IMR-90 (cell line): Measurements from ENCODE around the gene C1QL4. TPM values are rescaled to one million over a fixed set of nuclear protein-coding genes. Genes with fewer than 3 reads are reported as not detected.

Experiments used
- ATAC-seq: fragments of 200-7000 bp; cut with Tn5 transposase; 2 replicates; pipeline ENCODE4 v1.9.1; 2020; ENCODE audit warnings: low read depth, mild to moderate bottlenecking, moderate library complexity
- BruUV-seq: library from RNA; stranded (reverse); fragments of 400-500 nt; replicated peaks from 2 replicates; lab custom pipeline; 2021; lab: Mats Ljungman, UMichigan
- CTCF ChIA-PET: fragments of 300-600 bp; formaldehyde crosslinking; extraction: SDS; loops from one replicate; lab custom pipeline; 2021; ENCODE audit warnings: antibody characterized with exemption; lab: Yijun Ruan, JAX
- POLR2A ChIA-PET: fragments of 300-600 bp; sonication (Branson Sonifier 250); formaldehyde crosslinking; loops from one replicate; lab custom pipeline; 2022; ENCODE audit warnings: antibody characterized with exemption; ENCODE audit not compliant: unreplicated experiment; lab: Charles Lee
- DNase-seq: peaks from one replicate; pipeline ENCODE4 v3.0.0; 2013
- H2AFZ ChIP-seq: replicated peaks from 2 replicates; pipeline ENCODE3; 2013; ENCODE audit warnings: low read length, mild to moderate bottlenecking; ENCODE audit not compliant: poor library complexity
- H2AK5ac ChIP-seq: 2 replicates; pipeline ENCODE4 v1.6.1; 2013; ENCODE audit warnings: low read depth, low read length, inconsistent platforms
- H2AK9ac ChIP-seq: replicated peaks from 2 replicates; pipeline ENCODE3; 2013; ENCODE audit warnings: mild to moderate bottlenecking, low read depth, low read length, moderate library complexity; ENCODE audit not compliant: poor library complexity
- H2BK120ac ChIP-seq: 2 replicates; pipeline ENCODE4 v1.6.1; 2013; ENCODE audit warnings: low read depth, low read length, inconsistent platforms
- H2BK15ac ChIP-seq: 3 replicates; pipeline ENCODE4 v1.6.1; 2013; ENCODE audit warnings: low read depth, low read length, inconsistent platforms
- H2BK20ac ChIP-seq: 2 replicates; pipeline ENCODE4 v1.6.1; 2013; ENCODE audit warnings: low read depth, mild to moderate bottlenecking, inconsistent platforms, low read length, moderate library complexity
- H2BK5ac ChIP-seq: 2 replicates; pipeline ENCODE4 v1.6.1; 2013; ENCODE audit warnings: mild to moderate bottlenecking, low read depth, low read length, inconsistent platforms; ENCODE audit not compliant: poor library complexity, severe bottlenecking
- H3K14ac ChIP-seq: replicated peaks from 2 replicates; pipeline ENCODE4 v1.6.1; 2013; ENCODE audit warnings: low read depth, low read length, inconsistent platforms
- H3K18ac ChIP-seq: 2 replicates; pipeline ENCODE4 v1.6.1; 2013; ENCODE audit warnings: low read depth, low read length, control low read depth
- H3K23ac ChIP-seq: 2 replicates; pipeline ENCODE4 v1.6.1; 2013; ENCODE audit warnings: low read depth, low read length, inconsistent platforms
- H3K27ac ChIP-seq: 2 replicates; pipeline ENCODE4 v1.5.1; 2013; ENCODE audit warnings: mild to moderate bottlenecking, control low read depth, low read length; ENCODE audit not compliant: insufficient read depth
- H3K27me3 ChIP-seq: 2 replicates; pipeline ENCODE4 v1.6.1; 2013; ENCODE audit warnings: low read length; ENCODE audit not compliant: control insufficient read depth, insufficient read depth
- H3K36me3 ChIP-seq: 2 replicates; pipeline ENCODE4 v1.6.1; 2013; ENCODE audit warnings: low read length, mixed read lengths; ENCODE audit not compliant: control insufficient read depth, insufficient read depth
- H3K4ac ChIP-seq: 2 replicates; pipeline ENCODE4 v1.6.1; 2013; ENCODE audit warnings: low read depth, low read length, inconsistent platforms
- H3K4me1 ChIP-seq: 2 replicates; pipeline ENCODE4 v1.6.1; 2013; ENCODE audit warnings: low read length, mixed read lengths; ENCODE audit not compliant: control insufficient read depth, insufficient read depth
- H3K4me2 ChIP-seq: 2 replicates; pipeline ENCODE4 v1.6.1; 2013; ENCODE audit warnings: low read depth, mild to moderate bottlenecking, control low read depth, low read length, moderate library complexity
- H3K4me3 ChIP-seq: 2 replicates; pipeline ENCODE4 v1.5.1; 2013; ENCODE audit warnings: low read depth, mild to moderate bottlenecking, control low read depth, low read length, moderate library complexity; ENCODE audit not compliant: insufficient read depth
- H3K56ac ChIP-seq: 2 replicates; pipeline ENCODE4 v1.6.1; 2013; ENCODE audit warnings: low read length, inconsistent platforms; ENCODE audit not compliant: insufficient read depth; ENCODE audit errors: extremely low read depth
- H3K79me1 ChIP-seq, 2 experiments: 2 replicates each; pipeline ENCODE4 v1.6.1; 2013; ENCODE audit warnings: low read length in 2 of 2, inconsistent platforms in 1 of 2, low read depth in 1 of 2
- H3K9ac ChIP-seq: 2 replicates; pipeline ENCODE4 v1.6.1; 2013; ENCODE audit warnings: low read depth, low read length, control low read depth
- H3K9me1 ChIP-seq: 2 replicates; pipeline ENCODE4 v1.6.1; 2013; ENCODE audit warnings: low read length, inconsistent platforms; ENCODE audit not compliant: insufficient read depth
- H3K9me3 ChIP-seq: 2 replicates; pipeline ENCODE4 v1.6.1; 2013; ENCODE audit warnings: low read length; ENCODE audit not compliant: control insufficient read depth, insufficient read depth
- H4K20me1 ChIP-seq: 2 replicates; pipeline ENCODE4 v1.6.1; 2013; ENCODE audit warnings: low read length, inconsistent platforms; ENCODE audit not compliant: insufficient read depth
- H4K5ac ChIP-seq: 2 replicates; pipeline ENCODE4 v1.6.1; 2013; ENCODE audit warnings: mild to moderate bottlenecking, low read depth, low read length, control low read depth
- H4K8ac ChIP-seq, 2 experiments: 2 replicates each; pipeline ENCODE4 v1.6.1; 2013; ENCODE audit warnings: low read depth in 2 of 2, low read length in 2 of 2, control low read depth in 1 of 2, inconsistent platforms in 1 of 2
- H4K91ac ChIP-seq: 2 replicates; pipeline ENCODE4 v1.6.1; 2013; ENCODE audit warnings: low read depth, low read length, inconsistent platforms; ENCODE audit not compliant: insufficient read depth
- CHD1 ChIP-seq: IDR thresholded peaks from 2 replicates; pipeline ENCODE4 v1.6.1; 2012; ENCODE audit warnings: low read depth, low read length, improper control_type of control experiment
- FOS ChIP-seq: fragments of 150-350 bp; IDR thresholded peaks from 2 replicates; pipeline ENCODE4 v1.6.1; 2016; ENCODE audit warnings: low read depth, low read length
- MAFK ChIP-seq: IDR thresholded peaks from 2 replicates; pipeline ENCODE4 v1.6.1; 2012; ENCODE audit warnings: low read depth, low read length, improper control_type of control experiment
- MAZ ChIP-seq: IDR thresholded peaks from 2 replicates; pipeline ENCODE4 v1.6.1; 2012; ENCODE audit warnings: low read depth, mild to moderate bottlenecking, low read length, improper control_type of control experiment, moderate library complexity, borderline replicate concordance
- NFE2L2 ChIP-seq: fragments of 150-350 bp; IDR thresholded peaks from 2 replicates; pipeline ENCODE4 v1.6.1; 2016; ENCODE audit warnings: low read depth, mild to moderate bottlenecking, low read length
- RCOR1 ChIP-seq: IDR thresholded peaks from 2 replicates; pipeline ENCODE4 v1.6.1; 2012; ENCODE audit warnings: mild to moderate bottlenecking, low read length, improper control_type of control experiment; ENCODE audit not compliant: insufficient replicate concordance
- RFX5 ChIP-seq: IDR thresholded peaks from 2 replicates; pipeline ENCODE4 v1.8.0; 2012; ENCODE audit warnings: low read depth, mild to moderate bottlenecking, low read length, moderate library complexity
- SMC3 ChIP-seq: fragments of 150-350 bp; IDR thresholded peaks from 2 replicates; pipeline ENCODE4 v1.6.1; 2016; ENCODE audit warnings: low read depth, mild to moderate bottlenecking, antibody characterized with exemption, low read length, moderate library complexity
- WGBS, 2 experiments: methylation state at CpG; one replicate each; pipeline versions ENCODE4 v1.1.5 to v1.1.7; 2013; ENCODE audit warnings: missing lambda C conversion rate in 2 of 2; ENCODE audit not compliant: insufficient read length in 1 of 2; ENCODE audit errors: extremely low coverage in 2 of 2; 5-methylcytosine and 5-hydroxymethylcytosine counted together
- dilution Hi-C: fragments of 300-500 bp; cut with HindIII; formaldehyde crosslinking; loops from one replicate; pipeline ENCODE4 v1.14.3; 2018; ENCODE audit warnings: low sequenced_read_pairs; ENCODE audit not compliant: unreplicated experiment
- in situ Hi-C: fragments of 300-500 bp; cut with MboI; formaldehyde crosslinking; loops from 3 replicates; pipeline ENCODE4 v1.14.3; 2019; ENCODE audit warnings: low sequenced_read_pairs, inconsistent platforms, mixed read lengths
- intact Hi-C: fragments of 100-400 bp; cut with micrococcal nuclease; formaldehyde crosslinking; loops from 2 replicates; pipeline ENCODE4 v1.10.0; 2022
- polyA plus RNA-seq, 3 experiments: library from polyadenylated mRNA; depleted of rRNA; stranded (reverse); fragments of >200 nt; gene quantifications; 2 replicates each; pipeline ENCODE4 v1.2.3, GENCODE V29; 2012; ENCODE audit warnings: low replicate concordance in 1 of 3
- total RNA-seq: library from RNA; depleted of rRNA; stranded (reverse); fragments of >200 nt; gene quantifications from 2 replicates; pipeline ENCODE4 v1.2.3, GENCODE V29; 2012
- TF ChIP-seq, protein P1 (sequence below): fragments of 150-350 bp; IDR thresholded peaks from 2 replicates; pipeline ENCODE4 v1.6.1; 2016; ENCODE audit warnings: low read depth, mild to moderate bottlenecking, low read length, moderate library complexity, borderline replicate concordance
- TF ChIP-seq, protein P2 (sequence below): conservative IDR thresholded peaks from 2 replicates; pipeline ENCODE4 v1.5.1; 2012; ENCODE audit warnings: mild to moderate bottlenecking, low read depth, low read length, improper control_type of control experiment

C1QL4 gene
- total and polyA plus RNA-seq, 2 of the 4 experiments (the other 2 are of a cell fraction), result 0.18 to 0.46 TPM

- H2AFZ ChIP-seq, result no peak overlapping the region
- in situ Hi-C loops (no loop called here), dilution Hi-C loops (no loop called here), intact Hi-C loops (no loop called here)
- H3K27me3 ChIP-seq, result peaks cover 31% of the 10 kb centered on the region
- no peak overlapping the region for H3K23ac ChIP-seq
- BruUV-seq, result no TSS peak
- no peak overlapping the region for H3K14ac ChIP-seq
- WGBS, 2 experiments, result 100% methylated on average over 2 of the region's 5 CpGs; no CpG with 5 or more reads in 1 of the 2 experiments
- H3K4me1 ChIP-seq, result peaks cover 16% of the 10 kb centered on the region
- no peaks in the 10 kb centered on the region for H3K36me3 ChIP-seq
- H4K5ac ChIP-seq, result no peak overlapping the region
- H4K20me1 ChIP-seq, result 0 out of 2 replicates have a peak, but pooled peaks cover 4% of the 10 kb centered on the region
- peaks cover 4% of the 10 kb centered on the region; the same call in 1 of the 2 replicates for H3K9me1 ChIP-seq
- peaks cover 5 to 17% of the 10 kb centered on the region in 2 experiments; a peak in 2 of 4 replicates for H3K79me1 ChIP-seq
- POLR2A ChIA-PET, result no interaction called here
- H4K91ac ChIP-seq, result no peak overlapping the region
- H3K4ac ChIP-seq, result peak overlapping the region; percentile 90; the same call in 1 of the 2 replicates
- H3K27ac ChIP-seq, result no peak overlapping the region
- H2AK5ac ChIP-seq, result no peak overlapping the region
- ATAC-seq, result no peak
- no peaks in the 10 kb centered on the region for H3K9me3 ChIP-seq
- no peak overlapping the region for H2BK20ac ChIP-seq
- H2BK120ac ChIP-seq, result no peak overlapping the region
- DNase-seq, result no peak
- H3K18ac ChIP-seq, result no peak overlapping the region
- no peak overlapping the region for H3K4me3 ChIP-seq
- no peak overlapping the region for H2BK15ac ChIP-seq
- no peak overlapping the region for H2BK5ac ChIP-seq
- CTCF ChIA-PET, result interaction anchor here (2.0 kb wide), 1 partner anchor 9 kb away, joined by 6 read pairs; no protein-coding TSS in a partner anchor
- no peak overlapping the region for H3K56ac ChIP-seq
- TF ChIP-seq MAFK (no peak), FOS (no peak), SMC3 (no peak), MAZ (no peak), CHD1 (no peak), RCOR1 (no peak), NFE2L2 (no peak), RFX5 (no peak)
- TF ChIP-seq, protein P1, sequence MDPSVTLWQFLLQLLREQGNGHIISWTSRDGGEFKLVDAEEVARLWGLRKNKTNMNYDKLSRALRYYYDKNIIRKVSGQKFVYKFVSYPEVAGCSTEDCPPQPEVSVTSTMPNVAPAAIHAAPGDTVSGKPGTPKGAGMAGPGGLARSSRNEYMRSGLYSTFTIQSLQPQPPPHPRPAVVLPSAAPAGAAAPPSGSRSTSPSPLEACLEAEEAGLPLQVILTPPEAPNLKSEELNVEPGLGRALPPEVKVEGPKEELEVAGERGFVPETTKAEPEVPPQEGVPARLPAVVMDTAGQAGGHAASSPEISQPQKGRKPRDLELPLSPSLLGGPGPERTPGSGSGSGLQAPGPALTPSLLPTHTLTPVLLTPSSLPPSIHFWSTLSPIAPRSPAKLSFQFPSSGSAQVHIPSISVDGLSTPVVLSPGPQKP, result no peak
- TF ChIP-seq, protein P2, sequence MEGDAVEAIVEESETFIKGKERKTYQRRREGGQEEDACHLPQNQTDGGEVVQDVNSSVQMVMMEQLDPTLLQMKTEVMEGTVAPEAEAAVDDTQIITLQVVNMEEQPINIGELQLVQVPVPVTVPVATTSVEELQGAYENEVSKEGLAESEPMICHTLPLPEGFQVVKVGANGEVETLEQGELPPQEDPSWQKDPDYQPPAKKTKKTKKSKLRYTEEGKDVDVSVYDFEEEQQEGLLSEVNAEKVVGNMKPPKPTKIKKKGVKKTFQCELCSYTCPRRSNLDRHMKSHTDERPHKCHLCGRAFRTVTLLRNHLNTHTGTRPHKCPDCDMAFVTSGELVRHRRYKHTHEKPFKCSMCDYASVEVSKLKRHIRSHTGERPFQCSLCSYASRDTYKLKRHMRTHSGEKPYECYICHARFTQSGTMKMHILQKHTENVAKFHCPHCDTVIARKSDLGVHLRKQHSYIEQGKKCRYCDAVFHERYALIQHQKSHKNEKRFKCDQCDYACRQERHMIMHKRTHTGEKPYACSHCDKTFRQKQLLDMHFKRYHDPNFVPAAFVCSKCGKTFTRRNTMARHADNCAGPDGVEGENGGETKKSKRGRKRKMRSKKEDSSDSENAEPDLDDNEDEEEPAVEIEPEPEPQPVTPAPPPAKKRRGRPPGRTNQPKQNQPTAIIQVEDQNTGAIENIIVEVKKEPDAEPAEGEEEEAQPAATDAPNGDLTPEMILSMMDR, result no peak
- H3K4me2 ChIP-seq, result no peak overlapping the region
- H2AK9ac ChIP-seq, result peak overlapping the region; percentile 30
- no peak overlapping the region; a peak in 1 of 4 replicates for H4K8ac ChIP-seq
- H3K9ac ChIP-seq, result no peak overlapping the region
These were observed 11.8 kb upstream of the C1QL4 start for GRCh38 chr12:49348781-49349180.
